GM18867 (cell line): Measurements from ENCODE around the gene SH3BP2.

Experiments used
- ATAC-seq: cut with Tn5 transposase; IDR thresholded peaks from one replicate; pipeline ENCODE4 v1.9.1; 2021; ENCODE audit warnings: mild to moderate bottlenecking, moderate library complexity; ENCODE audit not compliant: unreplicated experiment

The SH3BP2 gene

GRCh38 chr4:2802618-2803531 is 10.0 kb downstream of the SH3BP2 start:
- no peak for ATAC-seq

GRCh38 chr4:2803624-2804448 is 11.0 kb downstream of the SH3BP2 start:
- ATAC-seq: no peak

- ATAC-seq: no peak
These were observed 11.6 kb downstream of the SH3BP2 start for GRCh38 chr4:2804449-2804972.

- no peak for ATAC-seq
These were observed 12.2 kb downstream of the SH3BP2 start for GRCh38 chr4:2804973-2805501.

- no peak for ATAC-seq
These were observed 13.0 kb downstream of the SH3BP2 start for GRCh38 chr4:2805712-2806389.

GRCh38 chr4:2806390-2807355 is 13.8 kb downstream of the SH3BP2 start:
- ATAC-seq: no peak

GRCh38 chr4:2807571-2807970 is 14.7 kb downstream of the SH3BP2 start:
- no peak for ATAC-seq

- no peak for ATAC-seq
These were observed 15.1 kb downstream of the SH3BP2 start for GRCh38 chr4:2808001-2808400.

GRCh38 chr4:2809610-2810180 is 16.8 kb downstream of the SH3BP2 start:
- no peak for ATAC-seq

- ATAC-seq: no peak
These were observed 17.5 kb downstream of the SH3BP2 start for GRCh38 chr4:2810388-2810787.

GRCh38 chr4:2811830-2812611 is 19.1 kb downstream of the SH3BP2 start:
- peak; percentile 68 for ATAC-seq

- peak; percentile 13 for ATAC-seq
These were observed 19.9 kb downstream of the SH3BP2 start for GRCh38 chr4:2812612-2813354.

- ATAC-seq: no peak
These were observed 20.8 kb downstream of the SH3BP2 start for GRCh38 chr4:2813446-2814405.

GRCh38 chr4:2814627-2815270 is 21.9 kb downstream of the SH3BP2 start:
- no peak for ATAC-seq

GRCh38 chr4:2816401-2816954 is 23.6 kb downstream of the SH3BP2 start:
- no peak for ATAC-seq

- ATAC-seq: no peak
These were observed 24.3 kb downstream of the SH3BP2 start for GRCh38 chr4:2817137-2817536.
